HUDEP-2 (cell line): ENCODE data around the gene SEMA7A.

ENCODE experiments used
- DNase-seq, 76 experiments: peaks; one replicate each; lab custom pipeline; 2025; ENCODE audit not compliant: unreplicated experiment in 76 of 76; lab: John Stamatoyannopoulos, UW

SEMA7A gene

GRCh38 chr15:74431116-74431515 is 2.6 kb downstream of the SEMA7A start:
- peak in 1 of 76 experiments; percentile 13 for DNase-seq

- DNase-seq = no peak
These were observed 3.2 kb downstream of the SEMA7A start for GRCh38 chr15:74430510-74430951.

GRCh38 chr15:74429781-74430400 is 3.9 kb downstream of the SEMA7A start:
- DNase-seq = no peak

GRCh38 chr15:74428970-74429780 is 4.6 kb downstream of the SEMA7A start:
- DNase-seq = no peak

GRCh38 chr15:74428442-74428787 is 5.3 kb downstream of the SEMA7A start:
- DNase-seq = no peak

GRCh38 chr15:74427607-74428441 is 5.9 kb downstream of the SEMA7A start:
- no peak for DNase-seq

- no peak for DNase-seq
These were observed 7.1 kb downstream of the SEMA7A start for GRCh38 chr15:74426404-74427281.

GRCh38 chr15:74425630-74426029 is 8.1 kb downstream of the SEMA7A start:
- peak in 4 of 76 experiments; percentile 9 to 18 (median 16) for DNase-seq

- no peak for DNase-seq
These were observed 8.7 kb downstream of the SEMA7A start for GRCh38 chr15:74424901-74425528.

GRCh38 chr15:74423431-74424257 is 10.1 kb downstream of the SEMA7A start:
- peak in 43 of 76 experiments; percentile 17 to 65 (median 41) for DNase-seq

GRCh38 chr15:74422652-74423430 is 10.9 kb downstream of the SEMA7A start:
- peak in 2 of 76 experiments; percentile 12 to 22 for DNase-seq

GRCh38 chr15:74422265-74422651 is 11.5 kb downstream of the SEMA7A start:
- DNase-seq = no peak

GRCh38 chr15:74421302-74422245 is 12.2 kb downstream of the SEMA7A start:
- DNase-seq = no peak

- DNase-seq = peak in 72 of 76 experiments; percentile 16 to 90 (median 75)
These were observed 13.4 kb downstream of the SEMA7A start for GRCh38 chr15:74420193-74420905.

GRCh38 chr15:74419432-74419831 is 14.3 kb downstream of the SEMA7A start:
- no peak for DNase-seq

GRCh38 chr15:74418575-74419338 is 15.0 kb downstream of the SEMA7A start:
- no peak for DNase-seq
